Omental fat pad (tissue), 4 donors: Measurements from ENCODE around the gene TTLL11. TPM values are rescaled to one million over a fixed set of nuclear protein-coding genes. Genes with fewer than 3 reads are reported as not detected.

ENCODE experiments used
- ATAC-seq: fragments of 150-250 bp; one replicate; pipeline ENCODE4 v1.9.1; 2016; ENCODE audit warnings: mild to moderate bottlenecking, moderate library complexity; ENCODE audit not compliant: low FRiP score
- DNase-seq: peaks from one replicate; pipeline ENCODE4 v3.0.0-alpha.2; 2019; ENCODE audit warnings: low spot score
- total RNA-seq, 4 donors: library from RNA; depleted of rRNA; stranded (reverse); fragments of >200 nt; gene quantifications; one replicate each; pipeline ENCODE4 v1.1.0, GENCODE V29; 2016
- TF ChIP-seq, protein P1 (sequence below), 3 donors: fragments of 450-650 bp; IDR thresholded peaks; one replicate each; pipeline ENCODE4 v1.5.1; 2016 to 2017; ENCODE audit warnings: antibody characterized with exemption in 3 of 3, mild to moderate bottlenecking in 3 of 3, moderate library complexity in 2 of 3

TTLL11 gene
- total RNA-seq, 4 donors from 2014 or later: 7.0 to 16.0 (median 10.2) TPM

DNA sequence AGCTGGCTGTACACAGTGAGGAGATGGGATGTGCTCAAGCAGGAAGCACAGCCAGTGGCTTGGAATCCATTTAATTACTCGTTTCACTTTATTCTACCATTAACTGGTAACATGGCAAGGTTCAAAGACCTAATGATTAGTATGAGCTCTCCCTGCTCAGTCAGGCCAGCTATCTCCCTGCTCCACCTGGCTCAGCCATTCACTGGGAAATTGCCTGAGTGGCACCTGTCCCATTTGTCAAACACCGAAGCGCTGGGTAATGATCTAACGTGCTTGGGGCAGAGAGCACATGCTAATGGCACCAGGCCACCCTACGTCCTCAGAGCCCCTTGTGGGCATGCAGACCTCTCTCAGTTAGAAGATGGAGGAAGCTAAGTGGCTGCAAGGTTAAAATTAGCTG is 162.2 kb downstream of the TTLL11 start:
- TF ChIP-seq, protein P1, sequence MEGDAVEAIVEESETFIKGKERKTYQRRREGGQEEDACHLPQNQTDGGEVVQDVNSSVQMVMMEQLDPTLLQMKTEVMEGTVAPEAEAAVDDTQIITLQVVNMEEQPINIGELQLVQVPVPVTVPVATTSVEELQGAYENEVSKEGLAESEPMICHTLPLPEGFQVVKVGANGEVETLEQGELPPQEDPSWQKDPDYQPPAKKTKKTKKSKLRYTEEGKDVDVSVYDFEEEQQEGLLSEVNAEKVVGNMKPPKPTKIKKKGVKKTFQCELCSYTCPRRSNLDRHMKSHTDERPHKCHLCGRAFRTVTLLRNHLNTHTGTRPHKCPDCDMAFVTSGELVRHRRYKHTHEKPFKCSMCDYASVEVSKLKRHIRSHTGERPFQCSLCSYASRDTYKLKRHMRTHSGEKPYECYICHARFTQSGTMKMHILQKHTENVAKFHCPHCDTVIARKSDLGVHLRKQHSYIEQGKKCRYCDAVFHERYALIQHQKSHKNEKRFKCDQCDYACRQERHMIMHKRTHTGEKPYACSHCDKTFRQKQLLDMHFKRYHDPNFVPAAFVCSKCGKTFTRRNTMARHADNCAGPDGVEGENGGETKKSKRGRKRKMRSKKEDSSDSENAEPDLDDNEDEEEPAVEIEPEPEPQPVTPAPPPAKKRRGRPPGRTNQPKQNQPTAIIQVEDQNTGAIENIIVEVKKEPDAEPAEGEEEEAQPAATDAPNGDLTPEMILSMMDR (IDR thresholded peaks at IDR 0.05): no peak
- no peak for DNase-seq
- no peak for ATAC-seq

- TF ChIP-seq, protein P1 (IDR thresholded peaks at IDR 0.05): no peak
Measured at GRCh38 chr9:121929893-121930875, 162.9 kb downstream of the TTLL11 start.

DNA sequence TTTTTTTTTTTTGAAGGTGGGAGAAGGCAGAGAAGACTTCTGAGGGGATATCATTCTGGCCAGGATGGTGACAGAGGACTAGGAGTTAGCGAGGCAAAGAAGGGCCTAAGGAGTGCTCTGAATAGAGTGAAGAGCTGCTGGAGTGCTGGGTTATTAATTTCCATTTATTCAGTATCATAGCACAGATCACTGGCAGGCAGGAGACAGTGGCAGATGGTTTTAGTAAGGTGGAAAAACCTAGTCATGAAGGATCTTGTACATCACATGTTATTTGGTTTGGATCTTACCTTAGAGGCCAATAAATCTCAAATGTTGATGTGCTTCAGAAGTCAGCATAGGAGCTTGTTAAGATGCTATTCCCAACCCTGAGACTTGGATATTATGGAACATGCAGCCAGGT is 165.5 kb downstream of the TTLL11 start:
- ATAC-seq (no peak), DNase-seq (no peak)
- TF ChIP-seq, protein P1 (IDR thresholded peaks at IDR 0.05): no peak

More at GRCh38 chr9:121929893-121930875, 162.9 kb downstream of the TTLL11 start:
- no peak for ATAC-seq
- DNase-seq: no peak

DNA sequence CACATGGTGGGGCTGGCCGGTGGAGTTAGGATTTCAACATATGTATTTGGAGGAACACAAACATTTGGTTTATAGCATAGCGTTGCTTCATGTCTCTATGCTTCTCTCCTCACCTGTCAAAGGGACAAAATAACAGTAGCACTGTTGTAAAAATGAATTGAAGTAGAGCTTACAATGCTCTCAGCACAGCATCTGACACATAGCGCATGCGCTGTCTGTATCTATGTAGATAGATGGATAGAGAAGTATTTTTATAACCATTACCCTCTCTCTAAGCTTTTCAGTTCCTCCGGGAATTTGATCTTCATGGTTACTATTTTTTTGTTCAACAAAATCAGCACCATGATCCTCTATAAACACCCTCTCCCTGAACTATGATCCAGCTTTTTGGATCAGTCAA is 166.0 kb downstream of the TTLL11 start:
- no peak for ATAC-seq
- no peak for DNase-seq
- TF ChIP-seq, protein P1 (IDR thresholded peaks at IDR 0.05): no peak

- DNase-seq (no peak), ATAC-seq (no peak)
- TF ChIP-seq, protein P1 (IDR thresholded peaks at IDR 0.05): no peak
Measured at GRCh38 chr9:121926351-121926801, 166.7 kb downstream of the TTLL11 start.

GRCh38 chr9:121925935-121926334 is 167.2 kb downstream of the TTLL11 start:
- DNase-seq: no peak
- TF ChIP-seq, protein P1 (IDR thresholded peaks at IDR 0.05): no peak
- ATAC-seq: no peak
